ENCODE data around the gene C1S.

The C1S gene

DNA sequence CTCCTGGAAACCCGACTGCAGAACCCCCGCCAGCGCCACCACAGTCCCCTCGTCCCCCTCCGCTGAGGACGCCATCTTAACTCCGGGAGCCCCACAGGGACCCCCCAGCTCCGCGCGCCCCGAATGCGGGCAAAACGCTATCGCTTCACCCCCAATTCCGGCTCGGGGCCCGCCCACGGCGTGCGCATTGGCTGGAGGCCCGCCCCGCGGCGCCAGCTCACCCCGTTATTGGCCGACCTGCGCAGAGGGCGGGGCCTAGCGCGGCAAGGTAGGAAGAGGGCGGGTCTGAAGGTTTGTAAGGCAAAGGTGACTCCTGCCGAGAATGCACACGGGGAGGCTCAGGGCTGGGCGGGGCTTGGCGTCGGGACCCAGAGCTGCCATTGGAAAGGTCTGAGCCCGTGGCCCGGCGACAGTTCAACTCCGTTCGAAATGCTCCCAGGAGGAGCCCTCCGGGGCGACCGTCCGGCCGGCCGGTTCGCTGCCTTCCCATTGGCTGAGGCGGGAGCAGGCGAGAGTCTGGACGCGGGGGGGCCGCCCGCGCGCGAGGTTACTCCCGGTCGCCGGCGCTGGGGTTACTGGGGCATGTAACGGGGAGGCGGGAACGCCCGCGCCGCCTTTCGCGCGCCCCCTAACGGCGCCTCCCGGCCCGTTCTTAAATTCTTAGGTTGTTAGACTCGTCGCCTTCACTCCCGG is 42.0 kb upstream of the C1S start, which contains the start of gene LPCAT3 (continued):
- TF ChIP-seq ZNF768 (tag by site-specific recombination; IDR thresholded peaks at IDR 0.05): no peak
- TF ChIP-seq, protein P1, sequence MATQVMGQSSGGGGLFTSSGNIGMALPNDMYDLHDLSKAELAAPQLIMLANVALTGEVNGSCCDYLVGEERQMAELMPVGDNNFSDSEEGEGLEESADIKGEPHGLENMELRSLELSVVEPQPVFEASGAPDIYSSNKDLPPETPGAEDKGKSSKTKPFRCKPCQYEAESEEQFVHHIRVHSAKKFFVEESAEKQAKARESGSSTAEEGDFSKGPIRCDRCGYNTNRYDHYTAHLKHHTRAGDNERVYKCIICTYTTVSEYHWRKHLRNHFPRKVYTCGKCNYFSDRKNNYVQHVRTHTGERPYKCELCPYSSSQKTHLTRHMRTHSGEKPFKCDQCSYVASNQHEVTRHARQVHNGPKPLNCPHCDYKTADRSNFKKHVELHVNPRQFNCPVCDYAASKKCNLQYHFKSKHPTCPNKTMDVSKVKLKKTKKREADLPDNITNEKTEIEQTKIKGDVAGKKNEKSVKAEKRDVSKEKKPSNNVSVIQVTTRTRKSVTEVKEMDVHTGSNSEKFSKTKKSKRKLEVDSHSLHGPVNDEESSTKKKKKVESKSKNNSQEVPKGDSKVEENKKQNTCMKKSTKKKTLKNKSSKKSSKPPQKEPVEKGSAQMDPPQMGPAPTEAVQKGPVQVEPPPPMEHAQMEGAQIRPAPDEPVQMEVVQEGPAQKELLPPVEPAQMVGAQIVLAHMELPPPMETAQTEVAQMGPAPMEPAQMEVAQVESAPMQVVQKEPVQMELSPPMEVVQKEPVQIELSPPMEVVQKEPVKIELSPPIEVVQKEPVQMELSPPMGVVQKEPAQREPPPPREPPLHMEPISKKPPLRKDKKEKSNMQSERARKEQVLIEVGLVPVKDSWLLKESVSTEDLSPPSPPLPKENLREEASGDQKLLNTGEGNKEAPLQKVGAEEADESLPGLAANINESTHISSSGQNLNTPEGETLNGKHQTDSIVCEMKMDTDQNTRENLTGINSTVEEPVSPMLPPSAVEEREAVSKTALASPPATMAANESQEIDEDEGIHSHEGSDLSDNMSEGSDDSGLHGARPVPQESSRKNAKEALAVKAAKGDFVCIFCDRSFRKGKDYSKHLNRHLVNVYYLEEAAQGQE (tag by site-specific recombination; IDR thresholded peaks at IDR 0.05): no peak
- TF ChIP-seq ZNF2 (tag by site-specific recombination; IDR thresholded peaks at IDR 0.05): 0 out of 2 replicates have a peak, but pooled peaks have one; percentile 53
- no peak for TF ChIP-seq ZNF626 (tag by site-specific recombination; IDR thresholded peaks at IDR 0.05)
- TF ChIP-seq ZNF140 (tag by site-specific recombination; IDR thresholded peaks at IDR 0.05): no peak
- TF ChIP-seq, protein P2, sequence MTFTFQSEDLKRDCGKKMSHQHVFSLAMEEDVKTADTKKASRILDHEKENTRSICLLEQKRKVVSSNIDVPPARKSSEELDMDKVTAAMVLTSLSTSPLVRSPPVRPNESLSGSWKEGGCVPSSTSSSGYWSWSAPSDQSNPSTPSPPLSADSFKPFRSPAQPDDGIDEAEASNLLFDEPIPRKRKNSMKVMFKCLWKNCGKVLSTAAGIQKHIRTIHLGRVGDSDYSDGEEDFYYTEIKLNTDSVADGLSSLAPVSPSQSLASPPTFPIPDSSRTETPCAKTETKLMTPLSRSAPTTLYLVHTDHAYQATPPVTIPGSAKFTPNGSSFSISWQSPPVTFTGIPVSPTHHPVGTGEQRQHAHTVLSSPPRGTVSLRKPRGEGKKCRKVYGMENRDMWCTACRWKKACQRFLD (tag by site-specific recombination; IDR thresholded peaks at IDR 0.05): no peak
- TF ChIP-seq BCL11A (tag by site-specific recombination; IDR thresholded peaks at IDR 0.05; ENCODE audit: low read depth): peak; percentile 58; the same call in 1 of the 2 replicates
- no peak for TF ChIP-seq FEZF1 (tag by site-specific recombination; IDR thresholded peaks at IDR 0.05)
- peak; percentile 91; the same call in 1 of the 2 replicates for TF ChIP-seq OVOL3 (tag by site-specific recombination; IDR thresholded peaks at IDR 0.05)
- peak; percentile 35; the same call in 1 of the 2 replicates for TF ChIP-seq ZNF629 (tag by site-specific recombination; IDR thresholded peaks at IDR 0.05)
- TF ChIP-seq, protein P3, sequence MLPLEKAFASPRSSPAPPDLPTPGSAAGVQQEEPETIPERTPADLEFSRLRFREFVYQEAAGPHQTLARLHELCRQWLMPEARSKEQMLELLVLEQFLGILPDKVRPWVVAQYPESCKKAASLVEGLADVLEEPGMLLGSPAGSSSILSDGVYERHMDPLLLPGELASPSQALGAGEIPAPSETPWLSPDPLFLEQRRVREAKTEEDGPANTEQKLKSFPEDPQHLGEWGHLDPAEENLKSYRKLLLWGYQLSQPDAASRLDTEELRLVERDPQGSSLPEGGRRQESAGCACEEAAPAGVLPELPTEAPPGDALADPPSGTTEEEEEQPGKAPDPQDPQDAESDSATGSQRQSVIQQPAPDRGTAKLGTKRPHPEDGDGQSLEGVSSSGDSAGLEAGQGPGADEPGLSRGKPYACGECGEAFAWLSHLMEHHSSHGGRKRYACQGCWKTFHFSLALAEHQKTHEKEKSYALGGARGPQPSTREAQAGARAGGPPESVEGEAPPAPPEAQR (tag by site-specific recombination; IDR thresholded peaks at IDR 0.05): no peak
- TF ChIP-seq ZNF701 (tag by site-specific recombination; IDR thresholded peaks at IDR 0.05): no peak
- peak; percentile 53; the same call in 1 of the 2 replicates for TF ChIP-seq ZNF10 (tag by site-specific recombination; IDR thresholded peaks at IDR 0.05)

DNA sequence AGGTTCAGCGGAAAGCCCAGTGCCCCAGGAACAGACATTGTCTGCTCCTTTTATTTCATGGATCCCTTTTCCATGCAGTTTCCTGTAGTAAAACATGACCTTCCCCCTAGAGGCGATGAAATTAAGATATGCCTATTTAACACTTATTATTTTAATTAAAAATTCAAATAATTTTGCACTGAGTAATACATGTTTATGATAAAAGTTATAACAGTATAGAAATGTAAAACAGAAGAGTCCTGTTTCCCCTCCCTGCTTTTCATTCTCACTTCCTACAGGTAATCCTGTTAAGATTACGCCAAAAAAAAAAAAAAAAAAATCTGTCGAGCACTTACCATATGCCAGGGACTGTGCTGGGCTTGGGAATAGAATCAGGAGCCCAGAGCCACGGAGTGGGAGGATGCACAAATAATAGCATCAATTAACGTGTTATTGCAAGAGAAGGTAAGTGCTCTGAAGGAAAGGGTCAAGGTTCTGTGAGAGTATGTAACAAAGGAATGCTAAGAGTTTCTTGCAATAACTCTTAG is 41.4 kb upstream of the C1S start:
- Histone ChIP-seq H3K4me3 (ENCODE audit: low read depth, low read length) (peak overlapping the region; percentile 89), H3K9me3 (ENCODE audit: control insufficient read depth, insufficient read depth, low read depth, low read length) (no peaks in the 10 kb centered on the region), H3K36me3 (ENCODE audit: control insufficient read depth in 2 of 2, insufficient read depth in 1 of 2, low read length in 2 of 2) (peaks cover 3% of the 10 kb centered on the region in 2 experiments; a peak in 2 of 3 replicates), H3K4me1 (ENCODE audit: control insufficient read depth, insufficient read depth, low read length) (peaks cover 24% of the 10 kb centered on the region), H3K27ac (ENCODE audit: extremely low read depth, low read depth, low read length) (peak overlapping the region; percentile 90)
- CTCF ChIA-PET: interaction anchor here (1.0 to 1.3 kb wide), 4 partner anchors 18 to 55 kb away, joined by 3 to 5 read pairs (median 4); no protein-coding TSS in a partner anchor
- POLR2A ChIA-PET: interaction anchor here (1.0 to 1.6 kb wide), 4 partner anchors 51 to 75 kb away, joined by 3 to 13 read pairs (median 8); partner anchors contain the start of genes C12orf57 and RNU7-1
- TF ChIP-seq ZNF585B (tag by site-specific recombination; IDR thresholded peaks at IDR 0.05): no peak
- TF ChIP-seq ZNF423 (tag by site-specific recombination; IDR thresholded peaks at IDR 0.05): 0 out of 2 replicates have a peak, but pooled peaks have one; percentile 4
- TF ChIP-seq, protein P4, sequence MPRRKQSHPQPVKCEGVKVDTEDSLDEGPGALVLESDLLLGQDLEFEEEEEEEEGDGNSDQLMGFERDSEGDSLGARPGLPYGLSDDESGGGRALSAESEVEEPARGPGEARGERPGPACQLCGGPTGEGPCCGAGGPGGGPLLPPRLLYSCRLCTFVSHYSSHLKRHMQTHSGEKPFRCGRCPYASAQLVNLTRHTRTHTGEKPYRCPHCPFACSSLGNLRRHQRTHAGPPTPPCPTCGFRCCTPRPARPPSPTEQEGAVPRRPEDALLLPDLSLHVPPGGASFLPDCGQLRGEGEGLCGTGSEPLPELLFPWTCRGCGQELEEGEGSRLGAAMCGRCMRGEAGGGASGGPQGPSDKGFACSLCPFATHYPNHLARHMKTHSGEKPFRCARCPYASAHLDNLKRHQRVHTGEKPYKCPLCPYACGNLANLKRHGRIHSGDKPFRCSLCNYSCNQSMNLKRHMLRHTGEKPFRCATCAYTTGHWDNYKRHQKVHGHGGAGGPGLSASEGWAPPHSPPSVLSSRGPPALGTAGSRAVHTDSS (tag by site-specific recombination; IDR thresholded peaks at IDR 0.05): no peak
- TF ChIP-seq SP7 (tag by site-specific recombination; IDR thresholded peaks at IDR 0.05): 0 out of 2 replicates have a peak, but pooled peaks have one; percentile 9
- TF ChIP-seq, protein P5, sequence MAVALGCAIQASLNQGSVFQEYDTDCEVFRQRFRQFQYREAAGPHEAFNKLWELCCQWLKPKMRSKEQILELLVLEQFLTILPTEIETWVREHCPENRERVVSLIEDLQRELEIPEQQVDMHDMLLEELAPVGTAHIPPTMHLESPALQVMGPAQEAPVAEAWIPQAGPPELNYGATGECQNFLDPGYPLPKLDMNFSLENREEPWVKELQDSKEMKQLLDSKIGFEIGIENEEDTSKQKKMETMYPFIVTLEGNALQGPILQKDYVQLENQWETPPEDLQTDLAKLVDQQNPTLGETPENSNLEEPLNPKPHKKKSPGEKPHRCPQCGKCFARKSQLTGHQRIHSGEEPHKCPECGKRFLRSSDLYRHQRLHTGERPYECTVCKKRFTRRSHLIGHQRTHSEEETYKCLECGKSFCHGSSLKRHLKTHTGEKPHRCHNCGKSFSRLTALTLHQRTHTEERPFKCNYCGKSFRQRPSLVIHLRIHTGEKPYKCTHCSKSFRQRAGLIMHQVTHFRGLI (tag by site-specific recombination; IDR thresholded peaks at IDR 0.05): peak; percentile 10; the same call in 1 of the 2 replicates
- no peak for TF ChIP-seq ZFP37 (tag by site-specific recombination; IDR thresholded peaks at IDR 0.05)
- no peak for TF ChIP-seq KLF9 (tag by site-specific recombination; IDR thresholded peaks at IDR 0.05; ENCODE audit: low read depth)
- no peak for TF ChIP-seq SETDB1 (IDR thresholded peaks at IDR 0.05; ENCODE audit: insufficient read length, low read length)
- TF ChIP-seq, protein P6, sequence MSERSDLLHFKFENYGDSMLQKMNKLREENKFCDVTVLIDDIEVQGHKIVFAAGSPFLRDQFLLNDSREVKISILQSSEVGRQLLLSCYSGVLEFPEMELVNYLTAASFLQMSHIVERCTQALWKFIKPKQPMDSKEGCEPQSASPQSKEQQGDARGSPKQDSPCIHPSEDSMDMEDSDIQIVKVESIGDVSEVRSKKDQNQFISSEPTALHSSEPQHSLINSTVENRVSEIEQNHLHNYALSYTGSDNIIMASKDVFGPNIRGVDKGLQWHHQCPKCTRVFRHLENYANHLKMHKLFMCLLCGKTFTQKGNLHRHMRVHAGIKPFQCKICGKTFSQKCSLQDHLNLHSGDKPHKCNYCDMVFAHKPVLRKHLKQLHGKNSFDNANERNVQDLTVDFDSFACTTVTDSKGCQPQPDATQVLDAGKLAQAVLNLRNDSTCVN (tag by site-specific recombination; optimal IDR thresholded peaks at IDR 0.05): no peak
- TF ChIP-seq ZNF660 (tag by site-specific recombination; IDR thresholded peaks at IDR 0.05): peak; percentile 33; the same call in 1 of the 2 replicates
- 0 out of 2 replicates have a peak, but pooled peaks have one; percentile 0 for TF ChIP-seq ZXDB (tag by site-specific recombination; IDR thresholded peaks at IDR 0.05)
- TF ChIP-seq ZNF366 (tag by site-specific recombination; conservative IDR thresholded peaks at IDR 0.05): 0 out of 2 replicates have a peak, but pooled peaks have one; percentile 8

Data from HEK293 (cell line).